A549 (cell line): ENCODE data around the gene ZMYND8. TPM values are rescaled to one million over a fixed set of nuclear protein-coding genes. Genes with fewer than 3 reads are reported as not detected.
A peak's percentile ranks its signal among the peaks of the same experiment; 100 is the strongest.

Source experiments
- ATAC-seq, 2 experiments: fragments of 200-7000 bp in 1 of 2; fragments of >200 bp in 1 of 2; cut with Nextera tagmentation in 1 of 2; cut with Tn5 transposase in 1 of 2; 3 replicates each; pipeline versions ENCODE4 v1.8.0 to v1.9.1; 2018 to 2020; ENCODE audit warnings: mild to moderate bottlenecking in 1 of 2, moderate library complexity in 1 of 2
- CTCF ChIA-PET: fragments of 300-600 bp; sonication (Branson Sonifier 250); formaldehyde crosslinking; extraction: SDS; loops from one replicate; lab custom pipeline; 2021; ENCODE audit warnings: antibody characterized with exemption, inconsistent platforms; lab: Yijun Ruan, JAX
- POLR2A ChIA-PET: fragments of 350-600 bp; formaldehyde crosslinking; extraction: SDS; loops from one replicate; lab custom pipeline; 2021; ENCODE audit warnings: antibody characterized with exemption, inconsistent platforms; lab: Yijun Ruan, JAX
- DNase-seq, 2 experiments: peaks; one replicate each; pipeline versions ENCODE4 v3.0.0 to v3.0.0-alpha.2; 2011 to 2016; ENCODE audit warnings: low read depth in 1 of 2, low spot score in 1 of 2
- FAIRE-seq: peaks from 2 replicates; lab custom pipeline; 2011; peaks lifted over from hg19 to GRCh38; lab: Jason Lieb, UNC
- H3K27ac ChIP-seq, 2 experiments: fragments of >200 bp; sonication (Bioruptor Twin); formaldehyde crosslinking; 3 replicates each; pipeline ENCODE4 v1.5.1; 2016 to 2017
- H3K4me1 ChIP-seq: fragments of >200 bp; sonication (Bioruptor Twin); formaldehyde crosslinking; 3 replicates; pipeline ENCODE4 v1.6.1; 2016
- H3K4me2 ChIP-seq: fragments of >200 bp; sonication (Bioruptor Twin); formaldehyde crosslinking; 3 replicates; pipeline ENCODE4 v1.6.1; 2016
- H3K4me3 ChIP-seq: fragments of >200 bp; sonication (Bioruptor Twin); formaldehyde crosslinking; 3 replicates; pipeline ENCODE4 v1.5.1; 2016
- H3K9me3 ChIP-seq: fragments of >200 bp; sonication (Bioruptor Twin); formaldehyde crosslinking; 3 replicates; pipeline ENCODE4 v1.6.1; 2016
- ATOH8 ChIP-seq: fragments of 250-450 bp; sonication (Bioruptor Pico); IDR thresholded peaks from 2 replicates; pipeline ENCODE4 v1.5.0; 2020; ENCODE audit warnings: low read depth, mild to moderate bottlenecking, moderate library complexity
- BHLHE40 ChIP-seq: IDR thresholded peaks from 2 replicates; pipeline ENCODE4 v1.6.1; 2012; ENCODE audit warnings: low read depth, low read length, inconsistent platforms
- CBX2 ChIP-seq: fragments of 200-600 bp; sonication (generic); IDR thresholded peaks from 2 replicates; pipeline ENCODE4 v1.6.1; 2016; ENCODE audit warnings: low read depth, mild to moderate bottlenecking, borderline replicate concordance
- CBX8 ChIP-seq: fragments of 200-600 bp; sonication (generic); IDR thresholded peaks from 2 replicates; pipeline ENCODE4 v1.6.1; 2016
- CEBPB ChIP-seq, 2 experiments: fragments of >200 bp in 1 of 2; sonication (Bioruptor Twin) in 1 of 2; formaldehyde crosslinking in 1 of 2; IDR thresholded peaks; 2 replicates each; pipeline ENCODE4 v1.6.1; 2012 to 2016
- CHD4 ChIP-seq: fragments of 200-600 bp; sonication (generic); IDR thresholded peaks from 2 replicates; pipeline ENCODE4 v1.6.1; 2016; ENCODE audit warnings: antibody characterized with exemption, mild to moderate bottlenecking, borderline replicate concordance
- ELK1 ChIP-seq: fragments of 150-350 bp; IDR thresholded peaks from 2 replicates; pipeline ENCODE4 v1.6.1; 2014; ENCODE audit warnings: low read depth, mild to moderate bottlenecking, low read length
- EP300 ChIP-seq, 2 experiments: fragments of >200 bp; sonication (Bioruptor Twin); formaldehyde crosslinking; IDR thresholded peaks; 2 replicates in 1 of 2; 3 replicates in 1 of 2; pipeline ENCODE4 v1.6.1; 2016 to 2017
- FOSL2 ChIP-seq, 2 experiments: fragments of 450-650 bp in 1 of 2; fragments of >200 bp in 1 of 2; sonication (Bioruptor Twin) in 1 of 2; formaldehyde crosslinking; IDR thresholded peaks; 2 replicates each; pipeline versions ENCODE4 v1.5.0 to v1.6.1; 2016 to 2020; ENCODE audit warnings: mild to moderate bottlenecking in 1 of 2, moderate library complexity in 1 of 2
- GATA3 ChIP-seq: IDR thresholded peaks from 2 replicates; pipeline ENCODE4 v1.6.1; 2012; ENCODE audit warnings: borderline replicate concordance
- HOXA7 ChIP-seq: fragments of 250-450 bp; sonication (Bioruptor Pico); IDR thresholded peaks from 2 replicates; pipeline ENCODE4 v1.5.0; 2020; ENCODE audit warnings: mild to moderate bottlenecking, moderate library complexity
- KDM1A ChIP-seq: fragments of 200-600 bp; sonication (generic); IDR thresholded peaks from 2 replicates; pipeline ENCODE4 v1.6.1; 2016; ENCODE audit warnings: low read depth, mild to moderate bottlenecking
- MAZ ChIP-seq: fragments of 150-350 bp; IDR thresholded peaks from 2 replicates; pipeline ENCODE4 v1.6.1; 2014; ENCODE audit warnings: antibody characterized with exemption, low read depth, low read length, borderline replicate concordance
- NFE2L2 ChIP-seq: fragments of 150-350 bp; conservative IDR thresholded peaks from 2 replicates; pipeline ENCODE4 v1.6.1; 2014; ENCODE audit warnings: low read length
- NPAS2 ChIP-seq: fragments of 250-450 bp; sonication (Bioruptor Pico); IDR thresholded peaks from 2 replicates; pipeline ENCODE4 v1.8.0; 2022; ENCODE audit warnings: mild to moderate bottlenecking, moderate library complexity, borderline replicate concordance
- PHF8 ChIP-seq: fragments of 200-600 bp; sonication (generic); IDR thresholded peaks from 2 replicates; pipeline ENCODE4 v1.6.1; 2016; ENCODE audit warnings: low read depth, mild to moderate bottlenecking, antibody characterized with exemption, moderate library complexity, borderline replicate concordance
- RCOR1 ChIP-seq: fragments of 150-350 bp; IDR thresholded peaks from 2 replicates; pipeline ENCODE4 v1.6.1; 2014; ENCODE audit warnings: antibody characterized with exemption, low read length, low read depth
- REST ChIP-seq: fragments of 200-600 bp; sonication (generic); IDR thresholded peaks from 2 replicates; pipeline ENCODE4 v1.6.1; 2016; ENCODE audit warnings: antibody characterized with exemption, mild to moderate bottlenecking, moderate library complexity
- RFX5 ChIP-seq: fragments of 450-650 bp; IDR thresholded peaks from 2 replicates; pipeline ENCODE4 v1.7.1; 2014; ENCODE audit warnings: antibody characterized with exemption, mild to moderate bottlenecking, moderate library complexity
- SMC3 ChIP-seq: fragments of >200 bp; sonication (Bioruptor Twin); formaldehyde crosslinking; IDR thresholded peaks from 3 replicates; pipeline ENCODE4 v1.6.1; 2018; ENCODE audit warnings: inconsistent platforms
- TP53 ChIP-seq: fragments of 250-450 bp; sonication (Bioruptor Pico); IDR thresholded peaks from 2 replicates; pipeline ENCODE4 v1.5.0; 2021; ENCODE audit warnings: mild to moderate bottlenecking, moderate library complexity
- USF2 ChIP-seq: fragments of 450-650 bp; IDR thresholded peaks from 2 replicates; pipeline ENCODE4 v1.6.1; 2014; ENCODE audit warnings: antibody characterized with exemption
- WGBS: methylation state at CpG from one replicate; pipeline ENCODE4 v1.1.6; 2017; ENCODE audit errors: missing lambda C conversion rate; 5-methylcytosine and 5-hydroxymethylcytosine counted together
- polyA plus RNA-seq, 4 experiments: library from polyadenylated mRNA; depleted of rRNA in 3 of 4; stranded (reverse); fragments of >200 nt; fragmentation: RNase III in 1 of 4; extraction: RNeasy Plus Mini Kit Qiagen cat#74134 plus additional on column Dnase treatment in 1 of 4; gene quantifications; 2 replicates in 3 of 4; 3 replicates in 1 of 4; pipeline ENCODE4 v1.2.3, GENCODE V29; 2011 to 2017
- TF ChIP-seq, protein P1 (sequence below): IDR thresholded peaks from 2 replicates; pipeline ENCODE4 v1.6.1; 2012

The ZMYND8 gene
- polyA plus RNA-seq, 2 of the 4 experiments (the other 2 are of a cell fraction) = 10.4 to 24.9 TPM

DNA sequence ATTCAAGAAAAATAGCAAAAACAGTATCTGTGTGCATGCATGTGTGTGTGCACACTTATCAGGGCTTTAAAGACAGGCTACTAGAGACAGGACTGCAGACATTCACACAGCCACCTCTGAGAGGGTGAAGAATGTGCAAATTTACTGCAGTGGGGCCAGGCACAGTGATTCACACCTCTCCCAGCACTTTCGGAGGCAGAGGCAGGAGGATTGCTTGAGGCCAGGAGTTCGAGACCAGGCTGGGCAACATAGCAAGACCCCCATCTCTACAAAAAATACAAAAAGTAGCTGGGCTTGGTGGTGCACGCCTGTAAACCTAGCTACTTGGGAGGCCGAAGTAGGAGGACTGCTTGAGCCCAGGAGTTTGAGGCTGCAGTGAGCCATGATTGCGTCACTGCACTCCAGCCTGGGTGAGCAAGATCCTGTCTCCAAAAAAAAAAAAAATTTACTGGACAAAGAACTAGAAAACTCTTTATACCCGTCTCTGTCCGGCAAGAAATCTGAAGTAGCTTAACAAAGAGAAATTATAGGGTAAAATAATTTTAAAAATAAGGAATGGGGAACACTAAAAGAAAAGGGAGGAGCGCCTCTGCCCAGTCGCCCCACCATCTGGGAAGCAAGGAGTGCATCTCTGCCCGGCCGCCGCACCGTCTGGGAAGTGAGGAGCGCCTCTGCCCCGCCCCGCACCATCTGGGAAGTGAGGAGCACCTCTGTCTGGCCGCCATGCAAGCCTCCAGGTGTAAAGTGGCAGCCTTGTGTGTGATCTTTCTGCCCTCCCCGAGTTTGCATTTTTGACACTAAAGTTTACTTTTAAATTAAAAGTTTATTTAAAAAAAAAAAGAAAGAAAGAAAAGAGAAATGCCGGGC, 105.1 kb downstream of the ZMYND8 start:
- FAIRE-seq (no peak), DNase-seq (no peak)
- POLR2A ChIA-PET = no interaction called here

DNA sequence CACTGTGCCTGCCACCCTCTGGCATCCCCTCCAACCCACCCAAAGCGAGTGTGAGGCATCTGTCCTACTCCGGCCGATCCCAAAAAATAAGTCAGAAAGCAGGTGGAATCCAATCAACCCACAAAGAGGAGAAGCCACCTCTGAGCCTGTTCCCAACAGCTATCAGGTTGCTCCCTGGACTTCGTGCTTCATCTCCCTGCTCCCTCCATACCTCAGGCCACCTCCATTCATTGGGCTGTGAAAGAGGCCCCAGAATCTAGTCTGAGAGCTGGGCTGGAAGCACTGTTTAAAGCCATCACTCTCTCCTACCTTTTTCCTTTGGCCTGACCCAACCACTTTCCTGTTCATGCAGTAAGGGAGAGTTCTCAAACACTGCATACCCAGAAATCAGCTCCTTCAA, 106.1 kb downstream of the ZMYND8 start:
- POLR2A ChIA-PET = no interaction called here
- no peak overlapping the region for H3K4me2 ChIP-seq
- FAIRE-seq = no peak
- H3K4me3 ChIP-seq = no peak overlapping the region
- CTCF ChIA-PET = interaction anchor here (0.9 to 3.4 kb wide), 6 partner anchors 8 to 371 kb away, joined by 3 to 19 read pairs (median 4); no protein-coding TSS in a partner anchor
- no peaks in the 10 kb centered on the region for H3K4me1 ChIP-seq
- no peak for DNase-seq
- 93% methylated on average over 4 of the region's 4 CpGs for WGBS
- no peak for ATAC-seq
- TF ChIP-seq NFE2L2 (no peak), KDM1A (no peak), CBX8 (no peak), CHD4 (no peak), MAZ (no peak), SMC3 (no peak), ATOH8 (no peak)
- TF ChIP-seq, protein P1, sequence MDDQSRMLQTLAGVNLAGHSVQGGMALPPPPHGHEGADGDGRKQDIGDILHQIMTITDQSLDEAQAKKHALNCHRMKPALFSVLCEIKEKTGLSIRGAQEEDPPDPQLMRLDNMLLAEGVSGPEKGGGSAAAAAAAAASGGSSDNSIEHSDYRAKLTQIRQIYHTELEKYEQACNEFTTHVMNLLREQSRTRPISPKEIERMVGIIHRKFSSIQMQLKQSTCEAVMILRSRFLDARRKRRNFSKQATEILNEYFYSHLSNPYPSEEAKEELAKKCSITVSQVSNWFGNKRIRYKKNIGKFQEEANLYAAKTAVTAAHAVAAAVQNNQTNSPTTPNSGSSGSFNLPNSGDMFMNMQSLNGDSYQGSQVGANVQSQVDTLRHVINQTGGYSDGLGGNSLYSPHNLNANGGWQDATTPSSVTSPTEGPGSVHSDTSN = no peak
- H3K27ac ChIP-seq = no peak overlapping the region
- no peaks in the 10 kb centered on the region for H3K9me3 ChIP-seq

More for the DNA sequence above, 105.1 kb downstream of the ZMYND8 start:
- no peak overlapping the region for H3K4me2 ChIP-seq
- no peak for ATAC-seq
- CTCF ChIA-PET = interaction anchor here (0.5 to 3.4 kb wide), 4 partner anchors 21 to 496 kb away, joined by 3 to 19 read pairs (median 8); no protein-coding TSS in a partner anchor
- H3K27ac ChIP-seq = no peak overlapping the region
- no peaks in the 10 kb centered on the region for H3K9me3 ChIP-seq
- 93% methylated on average over 19 of the region's 19 CpGs for whole genome bisulfite sequencing
- H3K4me3 ChIP-seq = no peak overlapping the region
- H3K4me1 ChIP-seq = no peaks in the 10 kb centered on the region
- TF ChIP-seq FOSL2 (IDR thresholded peaks at IDR 0.05) (no peak), FOSL2 (CRISPR knock-in tag; IDR thresholded peaks at IDR 0.05) (no peak), TP53 (CRISPR knock-in tag) (no peak), RFX5 (no peak), CHD4 (no peak), NPAS2 (CRISPR knock-in tag) (no peak), CEBPB (IDR thresholded peaks at IDR 0.05) (peak; percentile 17 to 51; a peak in 1 of 4 replicates), RCOR1 (no peak), HOXA7 (CRISPR knock-in tag) (no peak)

GRCh38 chr20:47249913-47250312, 106.6 kb downstream of the ZMYND8 start:
- WGBS = 97% methylated on average over 4 of the region's 4 CpGs
- ATAC-seq (no peak), FAIRE-seq (no peak), DNase-seq (no peak)
- CTCF ChIA-PET = interaction anchor here (0.9 to 3.4 kb wide), 6 partner anchors 9 to 371 kb away, joined by 3 to 19 read pairs (median 4); no protein-coding TSS in a partner anchor
- Histone ChIP-seq H3K27ac (no peak overlapping the region), H3K4me3 (no peak overlapping the region), H3K4me2 (no peak overlapping the region), H3K4me1 (no peaks in the 10 kb centered on the region), H3K9me3 (no peaks in the 10 kb centered on the region)
- POLR2A ChIA-PET = no interaction called here
- TF ChIP-seq GATA3 (no peak), ELK1 (no peak), SMC3 (no peak), REST (no peak), RFX5 (no peak), CBX2 (no peak), USF2 (no peak), NFE2L2 (no peak), CHD4 (no peak), NPAS2 (CRISPR knock-in tag) (no peak), TP53 (CRISPR knock-in tag) (no peak), EP300 (IDR thresholded peaks at IDR 0.05) (no peak), HOXA7 (CRISPR knock-in tag) (no peak), PHF8 (no peak), KDM1A (no peak), BHLHE40 (no peak), FOSL2 (IDR thresholded peaks at IDR 0.05) (no peak), FOSL2 (CRISPR knock-in tag; IDR thresholded peaks at IDR 0.05) (no peak)
